GM19238 (cell line): ENCODE data around the gene SH3TC2.

Experiments
- DNase-seq: peaks from one replicate; pipeline ENCODE4 v3.0.0; 2011; ENCODE audit warnings: low spot score; ENCODE audit not compliant: insufficient read length

The SH3TC2 gene

DNA sequence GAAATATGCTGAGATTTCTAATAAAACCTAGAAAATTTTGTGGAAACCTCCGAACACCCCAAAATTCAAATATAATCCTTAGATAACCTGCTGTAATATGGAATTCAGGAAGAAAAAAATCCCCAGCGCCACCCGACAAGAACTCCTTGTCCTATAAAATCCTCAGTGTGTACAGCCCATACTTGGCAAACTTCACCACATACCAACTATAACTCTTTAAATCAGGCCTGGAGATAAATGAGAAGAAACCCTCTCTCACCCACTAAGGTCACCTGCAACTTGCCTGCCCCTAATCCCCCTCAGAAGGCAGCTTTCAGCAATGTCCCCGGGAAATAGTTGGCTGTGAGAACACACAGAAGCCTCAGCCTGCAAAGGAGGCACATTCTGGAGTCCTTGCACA, 90.5 kb downstream of the SH3TC2 start:
- DNase-seq: no peak

DNA sequence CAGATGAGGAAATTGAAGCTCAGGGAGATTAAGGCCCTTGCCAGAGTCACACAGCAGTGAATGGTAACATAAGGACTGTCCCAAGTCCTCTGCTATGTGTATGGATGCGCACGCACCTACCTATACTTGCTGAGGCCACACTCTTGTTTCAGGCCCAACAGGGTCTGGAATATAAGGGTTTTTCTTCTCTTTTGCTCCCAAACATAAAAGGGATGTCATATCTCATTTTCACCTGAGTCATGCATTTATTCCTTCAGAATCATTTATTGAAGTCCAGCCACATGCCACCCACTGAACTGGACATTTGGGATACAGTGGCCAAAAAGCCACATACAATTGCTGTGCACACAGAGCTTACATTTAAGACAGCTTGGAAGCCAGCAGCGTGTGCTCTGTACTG, 92.0 kb downstream of the SH3TC2 start:
- DNase-seq: no peak

DNA sequence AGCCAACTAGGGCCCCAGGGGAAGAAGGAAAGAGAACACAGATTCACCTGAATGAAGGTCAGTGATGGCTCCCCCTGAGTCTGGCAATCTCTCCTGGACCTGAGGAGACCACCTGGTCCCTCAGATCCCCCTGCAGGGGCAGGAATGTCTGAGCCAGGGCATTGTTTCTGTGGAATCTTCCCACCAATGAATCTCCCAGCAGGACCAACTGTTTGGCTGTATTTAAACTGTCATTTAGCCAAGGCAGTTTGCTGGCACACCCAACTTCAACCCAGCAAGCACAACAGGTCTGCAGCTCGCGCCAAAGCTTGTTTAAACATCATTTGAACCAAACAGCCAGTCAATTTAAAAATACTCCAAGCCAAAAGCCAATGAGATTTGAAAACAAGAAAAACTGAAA, 92.6 kb downstream of the SH3TC2 start:
- no peak for DNase-seq

DNA sequence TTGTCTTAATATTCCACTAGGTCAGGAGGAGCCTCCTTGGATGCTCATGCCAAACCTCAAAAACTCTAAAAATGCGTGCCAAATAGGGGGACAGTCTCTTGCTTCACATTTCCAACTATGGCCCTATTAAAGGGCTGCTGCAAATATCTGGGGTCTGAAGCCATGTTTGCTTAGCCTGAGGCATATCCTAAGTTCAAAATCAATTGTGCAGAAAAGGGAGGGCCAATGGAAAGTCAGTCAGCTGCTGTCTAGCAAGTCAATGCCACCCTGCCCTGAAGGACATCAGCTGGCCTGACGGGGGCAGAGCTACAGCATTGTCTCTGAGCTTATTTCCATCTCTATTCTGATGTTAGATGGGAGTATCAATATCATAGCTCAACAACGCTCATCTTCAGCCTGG, 93.6 kb downstream of the SH3TC2 start:
- DNase-seq: no peak

DNA sequence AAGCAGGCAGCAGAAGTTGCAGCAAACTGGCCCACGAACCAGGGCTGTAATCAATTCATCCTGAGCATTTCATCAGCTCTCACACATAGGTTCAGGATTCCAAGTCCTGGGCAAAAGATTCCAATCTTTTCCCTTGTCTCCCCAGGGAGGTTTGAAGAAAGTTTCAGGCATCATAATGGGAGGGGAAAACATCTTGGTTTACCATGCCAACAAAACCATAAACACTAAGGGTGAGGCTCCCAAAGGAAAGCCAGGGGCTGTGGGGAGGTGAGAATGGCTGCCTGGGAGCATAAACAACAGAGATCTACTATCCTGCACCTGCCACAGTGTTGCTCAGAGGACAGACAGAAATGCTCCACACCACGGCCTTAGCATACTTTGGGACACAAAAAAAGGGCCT, 94.6 kb downstream of the SH3TC2 start:
- no peak for DNase-seq

DNA sequence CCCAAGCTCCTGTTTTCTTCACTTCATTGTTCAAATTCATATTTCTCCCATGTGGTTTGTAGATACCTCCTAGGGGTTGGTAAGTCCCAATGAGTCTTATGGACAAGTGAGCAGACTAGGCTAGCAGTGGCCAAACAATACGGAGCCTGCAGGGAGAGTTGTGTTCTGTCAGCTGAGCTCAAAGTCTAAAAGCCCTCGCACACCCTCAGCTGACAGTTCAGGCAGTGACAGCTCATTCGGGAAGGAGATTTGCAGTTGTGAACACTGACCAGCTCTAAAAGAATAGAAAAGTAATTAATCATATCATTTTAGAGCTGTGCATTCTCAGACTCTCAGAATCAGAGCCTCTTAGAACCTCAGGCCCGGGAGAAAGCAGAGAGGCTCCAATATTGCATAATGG, 95.1 kb downstream of the SH3TC2 start:
- DNase-seq: no peak

DNA sequence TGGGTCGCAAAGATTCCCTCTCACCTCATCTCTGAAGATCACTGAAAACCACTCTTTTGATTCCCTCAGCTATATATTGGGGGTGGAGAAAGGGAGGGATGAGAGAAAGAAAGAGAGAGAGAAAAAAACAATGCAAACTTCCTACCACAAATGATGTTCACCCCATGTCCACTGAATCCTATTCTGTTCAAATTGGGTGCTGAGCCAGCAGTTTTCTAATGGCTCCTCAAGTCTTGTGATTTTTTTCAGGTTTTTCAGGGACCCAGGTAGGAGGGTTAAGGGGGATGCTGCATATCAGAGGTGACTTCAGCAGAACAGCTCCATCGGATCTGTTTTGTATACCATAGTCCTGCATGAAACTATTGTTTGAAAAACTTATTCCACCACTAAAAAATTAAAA, 95.9 kb downstream of the SH3TC2 start:
- DNase-seq: no peak

DNA sequence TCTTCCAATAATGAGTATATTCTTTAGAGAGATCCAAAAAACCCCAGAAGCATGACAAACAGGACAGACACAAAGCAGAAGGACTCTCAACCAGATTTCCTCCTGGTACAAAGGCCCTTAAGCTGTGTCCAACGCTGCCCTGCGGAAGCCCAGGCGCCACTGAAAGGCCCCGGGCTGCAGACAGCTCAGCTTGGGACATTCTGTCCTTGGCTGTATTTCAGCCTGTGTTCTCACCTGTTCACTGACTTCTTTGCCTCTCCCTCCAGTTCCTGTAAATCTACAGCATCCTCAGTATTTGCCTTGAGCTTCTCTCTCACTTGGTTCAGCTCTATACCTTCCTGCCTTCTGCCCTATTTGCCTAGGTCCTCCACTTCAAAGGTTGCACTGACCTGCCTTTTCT, 96.5 kb downstream of the SH3TC2 start:
- no peak for DNase-seq

DNA sequence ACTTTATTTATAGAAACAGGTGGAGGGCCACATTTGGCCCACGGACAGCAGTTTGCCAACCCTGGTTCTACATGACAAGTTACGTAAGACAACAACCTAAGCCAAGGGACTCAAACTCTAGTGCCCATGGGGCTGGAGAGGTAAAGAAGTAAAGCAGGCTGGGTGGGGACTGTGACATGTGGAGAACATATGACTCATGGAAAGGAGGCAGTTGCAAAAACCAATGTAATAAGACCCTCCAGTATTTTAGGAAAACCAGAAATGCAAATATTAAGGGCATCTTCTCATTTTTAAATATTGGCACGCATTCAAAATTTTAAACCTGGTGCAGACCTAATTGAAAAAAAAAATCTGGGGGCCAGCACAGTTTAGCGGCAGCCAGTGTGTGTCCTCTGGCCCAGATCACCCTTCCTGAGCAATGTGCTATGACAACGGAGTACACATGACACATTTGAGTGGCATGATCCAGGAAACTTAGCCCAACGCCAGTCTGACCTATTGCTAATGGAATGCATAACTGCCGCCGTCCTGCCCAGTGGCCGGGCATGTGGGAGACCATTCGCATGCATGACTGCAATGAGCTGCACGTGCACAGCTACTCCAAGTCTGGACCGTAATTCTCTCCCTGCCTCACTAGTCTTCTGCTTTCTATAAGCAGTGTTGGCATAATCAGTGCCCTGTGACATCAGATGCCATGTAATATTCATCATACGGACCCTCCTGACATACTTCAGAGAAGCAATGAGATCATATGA, 97.2 kb downstream of the SH3TC2 start:
- no peak for DNase-seq

DNA sequence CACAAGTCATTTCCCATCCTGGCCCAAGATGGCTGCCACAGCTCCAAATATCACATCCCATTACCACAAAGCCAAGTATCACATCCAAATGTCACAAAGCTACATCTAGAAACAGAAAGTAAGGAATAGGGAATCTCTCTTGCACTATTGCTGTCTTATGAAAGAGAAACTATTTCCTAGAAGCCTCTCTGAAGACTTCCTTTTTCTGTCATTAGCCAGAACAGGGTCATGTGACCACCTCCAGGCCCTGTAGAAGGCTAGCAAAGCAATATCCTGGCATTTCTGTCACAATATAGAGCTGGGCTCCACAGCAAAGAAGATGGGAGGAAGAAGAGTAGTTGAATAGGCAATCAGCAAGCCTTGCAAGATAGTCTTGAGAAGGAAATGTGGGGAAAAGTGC, 99.2 kb downstream of the SH3TC2 start:
- no peak for DNase-seq

DNA sequence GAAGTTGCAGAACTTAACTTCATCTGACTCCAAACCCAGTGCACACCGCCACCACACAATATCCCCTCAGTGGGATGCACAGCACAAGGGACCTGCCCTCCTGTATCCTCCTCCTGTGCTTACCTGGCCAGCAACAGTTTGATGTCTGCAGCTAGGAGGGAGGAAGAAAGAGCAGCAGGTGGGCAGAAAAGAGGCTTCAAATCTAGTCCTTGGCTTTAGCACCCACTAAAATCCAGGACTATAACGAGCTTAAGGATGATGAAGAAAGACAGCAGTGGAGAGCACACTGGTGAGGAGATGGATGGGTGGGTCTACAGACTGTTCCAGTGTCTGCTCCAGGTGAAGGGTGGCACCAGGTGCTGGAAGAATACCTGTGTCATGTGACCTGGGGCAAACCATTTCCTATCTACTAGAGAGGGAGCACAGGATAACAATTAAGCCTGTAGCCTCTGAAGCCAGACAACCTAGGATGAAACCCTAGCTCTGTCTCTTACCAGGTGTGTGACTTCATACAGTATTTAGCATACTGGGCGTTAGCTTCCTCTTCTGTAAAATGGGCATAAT, 100.0 kb downstream of the SH3TC2 start:
- no peak for DNase-seq

DNA sequence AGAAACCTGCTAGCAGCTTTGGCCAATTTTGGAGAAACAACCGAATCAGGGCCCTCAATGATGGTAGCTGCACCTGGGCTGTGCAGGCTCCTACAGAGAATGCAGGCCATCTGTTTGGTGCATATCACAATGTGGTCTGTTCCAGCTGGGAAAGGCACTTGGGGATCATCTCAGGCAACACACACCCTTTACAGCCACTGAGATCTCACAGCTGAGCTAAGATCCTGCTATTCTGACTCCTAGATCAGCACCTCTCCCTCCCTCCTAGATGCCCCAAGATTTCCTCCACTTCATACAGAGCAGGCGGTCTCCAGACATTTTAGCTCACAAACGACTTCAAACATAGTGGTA, 100.7 kb downstream of the SH3TC2 start:
- DNase-seq: no peak

DNA sequence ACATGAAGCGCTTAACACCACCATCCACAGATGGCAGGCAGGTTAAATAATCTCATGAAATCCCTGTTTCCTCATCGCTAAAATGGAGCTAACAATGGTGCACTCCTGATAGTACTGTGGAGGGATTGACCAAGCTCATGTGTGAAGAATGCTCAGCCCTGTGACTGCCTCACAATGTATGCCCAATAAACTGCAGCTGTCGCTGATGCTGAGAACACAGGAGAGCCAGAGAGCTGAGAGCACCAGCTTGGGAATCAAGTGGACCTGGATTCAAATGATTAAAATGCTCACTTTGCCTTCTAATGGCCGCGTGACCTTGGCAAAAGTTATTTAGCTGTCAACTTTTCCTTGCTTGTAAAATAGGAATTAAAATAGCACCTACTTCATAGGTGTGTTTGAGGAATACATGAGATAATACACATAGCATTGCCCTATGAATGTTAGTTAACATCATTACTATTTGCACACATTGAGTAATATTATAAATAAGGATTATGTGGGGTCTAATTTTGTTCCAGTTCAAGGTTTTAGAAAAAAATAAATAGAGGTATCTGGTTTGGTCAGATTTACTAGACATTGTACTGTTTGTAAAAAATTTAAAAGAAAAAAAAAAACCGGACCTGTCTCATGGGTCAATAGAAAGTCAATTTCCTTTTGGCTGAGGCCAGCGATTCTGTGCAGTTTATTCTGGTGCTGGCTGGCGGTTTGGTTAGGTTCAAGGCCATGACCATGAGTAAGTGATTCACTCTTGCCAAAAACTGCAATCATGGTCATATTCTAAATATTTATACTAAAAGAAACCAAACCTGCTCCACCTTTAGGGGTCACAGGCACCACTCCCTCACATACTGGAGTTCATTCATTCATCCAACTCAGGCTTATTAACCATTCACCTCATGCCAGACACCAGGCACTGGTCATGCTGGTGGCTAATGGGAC, 101.3 kb downstream of the SH3TC2 start:
- no peak for DNase-seq

DNA sequence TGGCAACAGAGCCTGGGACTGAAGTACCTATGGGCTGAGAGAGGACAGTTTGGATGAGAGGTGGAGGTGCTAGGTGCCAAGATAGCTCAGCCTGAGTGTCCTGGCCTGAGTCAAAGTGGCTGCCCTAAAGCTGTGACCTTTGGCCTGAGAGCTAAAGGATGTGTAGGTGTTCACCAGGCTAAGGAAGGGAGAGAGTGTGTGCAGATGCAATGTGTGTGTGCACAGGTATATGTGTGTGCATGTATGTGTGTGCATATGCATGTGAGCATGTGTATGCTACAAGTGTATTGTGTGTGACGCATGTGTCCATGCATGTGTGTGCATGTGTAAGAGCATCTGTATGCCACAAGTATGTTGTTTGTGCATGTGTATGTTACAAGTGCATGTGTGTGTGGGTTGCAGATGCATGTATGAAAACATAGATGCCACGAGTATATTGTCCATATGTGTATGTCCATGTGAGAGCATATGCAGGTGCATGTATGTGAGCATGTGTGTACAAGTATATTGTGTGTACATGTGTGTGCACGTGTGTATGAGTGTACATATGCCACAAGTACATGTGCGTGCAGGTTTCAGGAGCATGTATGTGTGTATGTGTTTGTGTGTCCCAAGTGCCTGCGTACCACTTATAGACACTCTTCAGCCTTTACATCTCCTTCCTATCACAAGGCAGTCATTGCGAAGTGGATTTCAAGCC, 102.6 kb downstream of the SH3TC2 start:
- DNase-seq: no peak

DNA sequence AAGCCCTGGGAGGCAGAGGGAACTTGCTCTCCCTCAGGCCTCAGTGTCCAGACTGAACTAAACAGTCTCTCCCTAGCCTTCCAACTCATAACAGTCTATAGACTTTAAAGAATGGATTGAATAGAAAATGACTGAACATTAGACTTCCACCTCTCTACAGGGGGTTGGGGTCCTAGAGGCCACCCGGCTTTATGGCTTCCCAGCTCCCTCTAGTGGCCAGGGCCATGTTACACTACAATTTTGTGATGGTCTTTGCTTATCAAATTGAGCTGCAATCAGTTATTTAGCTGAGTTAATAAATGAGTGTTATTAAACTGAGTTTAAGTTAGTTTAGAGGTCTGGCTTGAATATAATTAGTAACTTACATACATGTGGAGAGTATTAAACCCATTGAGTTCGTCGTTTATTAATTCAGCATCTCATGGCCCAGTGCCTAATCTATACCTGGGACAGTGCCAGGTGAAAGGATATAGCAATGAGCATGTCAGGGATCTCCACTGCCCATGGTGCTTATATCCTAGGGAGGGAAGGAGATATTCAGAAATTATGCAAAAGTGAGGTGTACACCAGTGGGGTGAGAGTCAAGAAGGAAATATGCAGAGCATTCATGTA, 105.2 kb downstream of the SH3TC2 start:
- peak; percentile 27 for DNase-seq

DNA sequence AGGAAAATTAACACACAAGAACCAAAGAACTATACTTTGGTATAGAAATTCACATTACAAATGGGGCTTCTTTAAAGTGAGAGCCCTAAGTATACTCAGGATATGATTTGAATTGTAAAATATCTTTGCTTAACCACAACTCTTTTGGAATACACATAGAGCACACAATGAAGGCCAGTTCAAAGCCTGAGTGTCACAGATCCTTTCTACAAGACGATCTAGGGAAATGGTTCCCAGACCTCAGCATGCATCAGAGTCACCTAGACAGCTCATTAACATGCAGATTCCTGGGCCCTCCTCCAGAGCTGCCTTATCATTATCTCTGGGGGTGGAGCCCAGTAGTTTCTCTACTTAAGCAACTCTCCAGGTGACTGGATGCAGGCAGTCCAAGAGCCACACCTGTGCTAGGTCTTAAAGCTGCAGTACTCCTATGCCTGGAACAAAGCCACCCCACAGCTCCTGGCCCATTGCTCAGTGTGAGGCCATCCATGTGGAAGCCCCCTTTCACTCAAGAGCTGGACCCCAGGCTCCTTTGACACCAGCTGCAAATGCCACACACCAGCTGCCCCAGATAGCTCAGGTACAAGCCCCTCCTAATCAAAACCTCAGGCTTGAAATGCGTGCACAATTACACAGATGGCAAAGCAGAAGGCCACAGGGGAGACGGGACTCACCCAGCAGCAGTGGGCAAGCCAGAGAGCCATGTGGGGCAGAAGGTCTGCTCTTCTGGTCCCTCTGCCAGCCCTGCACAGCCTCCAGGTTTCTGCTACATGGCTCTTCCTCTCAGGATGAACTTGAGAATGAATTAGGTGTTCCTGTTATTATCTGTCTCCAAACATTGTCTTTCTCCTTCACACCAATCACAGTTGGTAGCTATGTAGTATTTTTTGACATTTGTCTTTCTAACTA, 106.1 kb downstream of the SH3TC2 start:
- no peak for DNase-seq
